GM21515 (cell line): ENCODE measurements around the gene CLEC18B.
"Not testable (repeated sequence)": the region's sequence is repeated elsewhere in the genome, so short reads cannot be mapped to it uniquely, and the experiment has no call there.

Experiments
- ATAC-seq: cut with Tn5 transposase; IDR thresholded peaks from one replicate; pipeline ENCODE4 v1.9.1; 2021; ENCODE audit not compliant: unreplicated experiment

CLEC18B gene

GRCh38 chr16:74361646-74362610 lies 59.4 kb downstream of the CLEC18B start:
- ATAC-seq = not testable (repeated sequence)
